Measurements from ENCODE around the gene MICALL1.
"Not testable (repeated sequence)": the region's sequence is repeated elsewhere in the genome, so short reads cannot be mapped to it uniquely, and the experiment has no call there.

The MICALL1 gene

DNA sequence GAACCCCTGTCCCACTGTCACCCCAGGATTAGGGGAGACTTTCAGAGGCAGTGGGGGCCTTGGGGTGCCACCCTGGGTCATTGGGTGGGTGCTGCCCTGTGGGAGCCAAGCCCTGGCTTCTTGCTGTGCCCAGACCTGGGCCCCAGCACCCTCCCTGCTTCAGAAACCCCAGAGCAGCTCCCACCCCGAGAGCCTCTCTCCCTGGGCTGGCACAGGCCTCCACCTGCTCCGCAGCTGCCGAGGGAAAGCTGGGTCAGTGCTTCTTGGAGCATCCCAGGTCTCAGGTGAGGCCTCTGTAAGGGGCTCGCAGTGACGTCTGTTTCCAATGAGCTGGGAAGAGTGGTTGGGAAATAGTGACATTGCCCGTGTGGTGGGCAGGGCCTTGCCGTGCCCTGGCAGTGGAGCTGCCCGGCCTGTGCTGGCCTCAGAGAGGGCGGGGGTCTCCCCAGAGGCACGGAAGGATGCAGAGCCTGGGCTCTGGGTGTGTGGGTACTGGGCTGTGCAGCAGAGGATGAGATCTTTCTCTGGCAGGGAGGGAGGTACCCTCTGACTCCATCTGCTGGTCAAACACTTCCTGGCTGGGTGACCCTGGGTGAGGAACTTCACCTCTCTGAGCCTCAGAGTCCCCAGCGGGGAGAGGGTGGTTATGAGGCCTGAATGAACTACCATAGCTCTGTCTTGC, 24.3 kb downstream of the MICALL1 start:
- intact Hi-C loops (cut with micrococcal nuclease) = no loop called here
- Mint-ChIP-seq H3K4me1 (ENCODE audit: low read depth) (peaks cover 16% of the 10 kb centered on the region), H3K9me3 (no peaks in the 10 kb centered on the region), H3K4me3 (no peak overlapping the region), H3K27me3 (no peaks in the 10 kb centered on the region), H3K27ac (no peak overlapping the region), H3K36me3 (ENCODE audit: low read depth) (peaks cover 68% of the 10 kb centered on the region)

DNA sequence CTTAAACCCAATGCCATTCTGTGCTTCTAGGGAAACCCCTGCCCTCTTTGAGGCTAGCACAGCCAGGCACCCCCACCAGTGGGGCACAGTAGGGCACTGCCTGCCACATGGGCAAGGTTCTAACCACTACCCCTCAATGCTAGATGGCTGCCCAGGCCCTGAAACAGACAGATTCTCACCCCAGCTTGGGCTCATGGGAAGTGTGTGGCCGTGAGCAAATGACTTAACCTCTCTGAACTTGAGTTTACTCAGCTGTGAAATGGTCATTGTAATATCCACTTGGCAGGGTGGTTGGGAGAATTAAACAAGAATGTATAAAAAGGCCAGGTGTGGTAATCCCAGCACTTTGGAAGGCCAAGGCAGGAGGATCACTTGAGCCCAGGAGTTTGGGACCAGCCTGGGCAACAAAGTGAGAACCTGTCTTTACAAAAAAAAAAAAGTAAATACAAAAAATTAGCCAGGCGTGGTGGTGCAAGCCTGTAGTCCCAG, 24.9 kb downstream of the MICALL1 start:
- Mint-ChIP-seq H3K27me3 (no peaks in the 10 kb centered on the region), H3K9me3 (no peaks in the 10 kb centered on the region)

DNA sequence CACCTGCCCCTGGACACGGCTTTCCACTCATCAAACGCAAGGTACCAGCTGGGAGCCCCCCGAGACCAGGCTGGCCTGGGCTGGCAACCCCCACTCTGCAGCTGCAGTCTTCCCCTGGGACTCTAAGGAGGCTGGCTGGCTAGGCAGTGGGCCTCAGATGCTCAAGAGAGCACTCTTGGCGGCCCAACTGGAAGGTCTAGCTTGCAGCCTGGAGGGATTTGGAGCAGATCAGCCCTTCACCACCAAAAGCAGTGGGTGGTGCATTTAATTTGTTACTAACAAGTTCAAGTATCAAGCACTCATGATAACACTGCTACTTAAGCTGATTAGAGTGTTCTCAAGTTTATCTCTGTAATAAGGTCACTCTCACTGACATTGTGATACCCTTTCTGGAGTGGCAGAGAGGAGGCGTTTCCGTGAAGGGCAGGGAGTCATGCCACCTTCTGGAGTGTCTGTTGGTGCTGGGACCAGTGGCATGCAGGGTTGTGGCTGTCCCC, 25.8 kb downstream of the MICALL1 start:
- Mint-ChIP-seq H3K27ac (no peak overlapping the region), H3K36me3 (ENCODE audit: low read depth) (peaks cover 63% of the 10 kb centered on the region), H3K27me3 (no peaks in the 10 kb centered on the region), H3K4me1 (ENCODE audit: low read depth) (peaks cover 16% of the 10 kb centered on the region), H3K4me3 (no peak overlapping the region), H3K9me3 (no peaks in the 10 kb centered on the region)
- intact Hi-C loops (cut with micrococcal nuclease) = no loop called here

More for the DNA sequence above, 24.9 kb downstream of the MICALL1 start:
- Mint-ChIP-seq H3K27ac (no peak overlapping the region), H3K36me3 (ENCODE audit: low read depth) (peaks cover 63% of the 10 kb centered on the region), H3K4me3 (no peak overlapping the region), H3K4me1 (ENCODE audit: low read depth) (peaks cover 16% of the 10 kb centered on the region)
- intact Hi-C loops (cut with micrococcal nuclease) = no loop called here

DNA sequence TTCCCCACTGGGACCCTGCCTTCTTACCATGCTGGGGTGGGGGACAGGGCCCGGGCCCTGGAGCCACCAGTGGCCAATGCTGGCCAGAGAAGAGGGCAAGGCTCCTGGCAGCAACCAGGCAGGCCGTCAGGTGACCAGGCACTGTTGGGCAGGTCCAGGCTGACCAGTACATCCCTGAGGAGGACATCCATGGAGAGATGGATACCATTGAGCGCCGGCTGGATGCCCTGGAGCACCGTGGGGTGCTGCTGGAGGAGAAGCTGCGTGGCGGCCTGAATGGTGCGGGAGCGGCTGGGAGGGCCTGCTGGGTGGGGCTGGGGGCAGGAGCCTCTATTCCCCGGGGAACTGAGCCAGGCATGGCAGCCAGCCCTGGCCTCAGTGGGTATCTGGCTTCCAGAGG, 26.3 kb downstream of the MICALL1 start:
- Mint-ChIP-seq H3K27me3 (no peaks in the 10 kb centered on the region), H3K9me3 (no peaks in the 10 kb centered on the region), H3K27ac (no peak overlapping the region), H3K4me3 (no peak overlapping the region), H3K36me3 (ENCODE audit: low read depth) (peaks cover 63% of the 10 kb centered on the region), H3K4me1 (ENCODE audit: low read depth) (peaks cover 16% of the 10 kb centered on the region)
- intact Hi-C loops (cut with micrococcal nuclease) = no loop called here

DNA sequence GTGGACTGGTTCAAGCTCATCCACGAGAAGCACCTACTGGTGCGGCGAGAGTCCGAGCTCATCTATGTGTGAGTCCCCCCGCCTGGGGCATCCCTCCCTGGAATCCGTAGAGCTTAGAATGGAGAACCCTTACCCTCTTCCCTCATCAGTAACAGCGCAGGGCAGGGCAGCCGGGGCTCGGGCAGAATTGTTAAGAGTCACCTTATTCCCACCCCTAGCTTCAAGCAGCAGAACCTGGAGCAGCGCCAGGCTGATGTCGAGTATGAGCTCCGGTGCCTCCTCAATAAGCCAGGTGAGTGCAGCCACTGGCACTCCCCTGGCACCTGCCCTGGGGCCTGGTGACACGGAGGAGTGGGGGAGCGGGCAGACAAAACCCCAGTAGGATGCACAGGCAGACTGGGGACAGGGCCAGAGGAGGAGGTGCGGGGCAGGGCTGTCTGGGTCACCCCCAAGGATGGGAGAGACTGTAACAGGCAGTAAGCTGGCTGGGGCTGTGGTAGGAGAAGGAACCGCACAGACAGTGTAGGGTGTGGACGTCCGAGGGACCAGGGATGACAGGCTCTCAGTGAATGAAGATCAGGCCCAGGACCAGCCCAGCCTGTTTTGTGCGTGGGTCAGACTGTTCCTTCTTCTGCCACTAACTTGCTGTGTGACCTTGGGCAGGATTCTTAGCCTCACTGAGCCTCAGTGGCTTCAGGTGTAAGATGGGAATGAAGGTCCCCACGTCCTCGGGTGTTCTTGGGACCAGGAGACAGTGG, 26.9 kb downstream of the MICALL1 start:
- no peaks in the 10 kb centered on the region for H3K27me3 Mint-ChIP-seq
- H3K36me3 Mint-ChIP-seq (ENCODE audit: low read depth) = peaks cover 63% of the 10 kb centered on the region
- H3K4me3 Mint-ChIP-seq = no peak overlapping the region
- H3K4me1 Mint-ChIP-seq (ENCODE audit: low read depth) = peaks cover 16% of the 10 kb centered on the region
- H3K9me3 Mint-ChIP-seq = no peaks in the 10 kb centered on the region
- no peak overlapping the region for H3K27ac Mint-ChIP-seq
- intact Hi-C loops (cut with micrococcal nuclease) = no loop called here

DNA sequence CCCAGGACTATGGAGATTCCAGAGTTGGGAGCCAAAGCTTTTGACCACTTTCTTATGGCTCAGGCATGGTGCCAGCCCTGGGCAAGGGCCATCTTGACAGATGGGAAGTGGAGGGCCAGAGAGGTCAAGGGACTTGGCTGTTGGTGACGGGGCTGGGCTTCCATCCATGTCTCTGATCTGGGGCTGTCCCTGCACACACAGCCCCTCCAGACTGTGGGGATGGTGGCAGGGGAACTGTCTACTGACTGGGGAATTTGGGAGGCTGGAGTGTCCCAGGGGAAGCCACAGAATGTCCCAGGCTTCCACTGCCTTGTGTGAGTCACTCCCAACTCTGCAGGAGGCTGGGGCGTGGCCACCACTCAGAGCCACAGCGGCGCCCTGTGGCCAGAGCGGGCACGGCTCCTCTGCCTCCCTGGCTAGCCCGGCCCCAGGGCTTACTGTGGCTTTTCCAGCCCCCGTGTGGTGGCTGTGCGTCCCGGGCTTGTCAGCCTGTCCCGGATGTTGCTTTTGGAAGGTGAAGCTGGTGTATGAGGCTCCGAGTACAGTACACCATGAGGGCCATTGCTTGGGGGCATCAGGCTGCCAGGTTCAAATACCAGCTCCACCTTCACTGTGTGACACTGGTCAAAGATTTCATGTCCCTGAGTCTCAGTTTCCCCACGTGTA, 27.7 kb downstream of the MICALL1 start:
- no peak overlapping the region for H3K27ac Mint-ChIP-seq
- H3K27me3 Mint-ChIP-seq = no peaks in the 10 kb centered on the region
- peaks cover 63% of the 10 kb centered on the region for H3K36me3 Mint-ChIP-seq (ENCODE audit: low read depth)
- peaks cover 16% of the 10 kb centered on the region for H3K4me1 Mint-ChIP-seq (ENCODE audit: low read depth)
- no peak overlapping the region for H3K4me3 Mint-ChIP-seq
- intact Hi-C loops (cut with micrococcal nuclease) = loop anchor here (1.0 kb wide), 2 partner anchors 28 to 117 kb away; partner anchors contain the start of gene MICALL1
- no peaks in the 10 kb centered on the region for H3K9me3 Mint-ChIP-seq

DNA sequence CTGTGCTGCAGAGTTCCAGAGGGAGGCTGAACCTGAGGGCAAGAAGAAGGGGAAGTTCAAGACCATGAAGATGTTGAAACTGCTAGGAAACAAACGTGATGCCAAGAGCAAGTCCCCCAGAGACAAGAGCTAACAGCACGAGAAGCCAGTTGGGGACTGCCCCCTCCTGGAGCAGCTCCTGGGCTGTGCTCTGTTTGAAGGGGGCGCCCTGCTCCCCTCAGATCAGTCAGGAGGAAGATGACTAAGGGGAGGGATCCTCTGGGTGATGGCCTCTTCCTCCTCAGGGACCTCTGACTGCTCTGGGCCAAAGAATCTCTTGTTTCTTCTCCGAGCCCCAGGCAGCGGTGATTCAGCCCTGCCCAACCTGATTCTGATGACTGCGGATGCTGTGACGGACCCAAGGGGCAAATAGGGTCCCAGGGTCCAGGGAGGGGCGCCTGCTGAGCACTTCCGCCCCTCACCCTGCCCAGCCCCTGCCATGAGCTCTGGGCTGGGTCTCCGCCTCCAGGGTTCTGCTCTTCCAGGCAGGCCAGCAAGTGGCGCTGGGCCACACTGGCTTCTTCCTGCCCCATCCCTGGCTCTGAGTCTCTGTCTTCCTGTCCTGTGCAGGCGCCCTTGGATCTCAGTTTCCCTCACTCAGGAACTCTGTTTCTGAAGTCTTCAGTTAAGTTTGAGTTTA, 34.7 kb downstream of the MICALL1 start:
- no peak overlapping the region for H3K4me3 Mint-ChIP-seq
- H3K27me3 Mint-ChIP-seq = no peaks in the 10 kb centered on the region
- intact Hi-C loops (cut with micrococcal nuclease) = no loop called here
- peaks cover 8% of the 10 kb centered on the region for H3K4me1 Mint-ChIP-seq (ENCODE audit: low read depth)
- no peaks in the 10 kb centered on the region for H3K9me3 Mint-ChIP-seq
- H3K27ac Mint-ChIP-seq = no peak overlapping the region
- H3K36me3 Mint-ChIP-seq (ENCODE audit: low read depth) = peaks cover 68% of the 10 kb centered on the region

DNA sequence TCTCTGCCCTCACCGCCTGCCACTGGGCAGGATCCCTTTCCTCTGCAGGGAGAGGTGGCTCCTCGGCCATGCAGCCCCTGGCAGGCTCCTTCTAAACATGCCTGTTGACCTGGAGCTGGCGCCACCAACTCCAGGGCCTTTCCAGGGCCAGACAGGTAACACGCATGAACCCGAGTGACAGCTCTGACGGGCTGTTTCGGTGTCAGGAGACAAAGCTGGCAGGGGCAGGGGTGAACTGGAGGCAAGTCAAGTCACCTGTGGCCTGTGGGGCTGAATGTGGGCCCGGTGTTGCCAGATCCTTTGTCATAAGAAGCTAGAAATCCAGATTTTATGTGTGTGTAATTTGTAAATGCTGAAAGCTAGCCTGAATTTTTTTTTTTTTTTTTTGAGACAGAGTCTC, 36.0 kb downstream of the MICALL1 start:
- no peak overlapping the region for H3K27ac Mint-ChIP-seq
- H3K27me3 Mint-ChIP-seq = no peaks in the 10 kb centered on the region

DNA sequence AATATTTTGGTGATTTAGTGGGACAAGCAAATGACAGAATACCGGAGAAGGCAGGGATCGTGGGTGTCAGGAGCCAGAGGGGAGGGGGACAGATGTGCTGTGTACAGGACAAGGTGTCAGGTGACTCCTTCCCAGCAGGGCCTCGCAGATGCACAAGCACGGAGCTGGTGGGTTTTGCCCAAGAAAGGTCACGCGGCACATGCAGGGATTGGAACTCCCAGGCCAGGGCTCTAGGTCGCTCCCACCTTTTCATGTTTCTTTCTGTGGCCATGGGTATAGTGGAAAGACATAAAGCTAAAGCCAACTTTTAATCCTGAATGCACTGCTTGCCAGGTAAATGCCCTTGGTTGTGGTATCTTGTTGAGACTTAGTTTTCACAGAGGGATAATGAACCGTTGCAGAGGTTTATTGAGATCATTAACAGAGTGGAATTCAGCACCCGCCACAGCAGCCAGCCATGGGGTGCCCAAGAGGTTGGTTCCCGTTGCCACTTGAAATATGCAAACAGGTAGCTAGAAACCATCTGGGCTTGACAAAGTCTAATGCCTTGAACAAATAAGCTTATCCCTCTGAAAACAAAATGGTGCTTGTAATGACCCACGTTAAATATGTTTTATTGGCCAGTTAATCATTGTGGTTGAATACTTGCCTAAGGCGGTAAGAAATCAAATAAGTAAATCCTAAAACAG, 37.2 kb downstream of the MICALL1 start:
- intact Hi-C loops (cut with micrococcal nuclease) = no loop called here
- no peak overlapping the region for H3K27ac Mint-ChIP-seq
- H3K27me3 Mint-ChIP-seq = no peaks in the 10 kb centered on the region
- H3K36me3 Mint-ChIP-seq (ENCODE audit: low read depth) = peaks cover 44% of the 10 kb centered on the region
- H3K4me1 Mint-ChIP-seq (ENCODE audit: low read depth) = peaks cover 8% of the 10 kb centered on the region
- H3K9me3 Mint-ChIP-seq = no peaks in the 10 kb centered on the region
- H3K4me3 Mint-ChIP-seq = no peak overlapping the region

More for the DNA sequence above, 36.0 kb downstream of the MICALL1 start:
- intact Hi-C loops (cut with micrococcal nuclease) = no loop called here
- H3K36me3 Mint-ChIP-seq (ENCODE audit: low read depth) = peaks cover 56% of the 10 kb centered on the region
- no peaks in the 10 kb centered on the region for H3K9me3 Mint-ChIP-seq
- no peak overlapping the region for H3K4me3 Mint-ChIP-seq
- H3K4me1 Mint-ChIP-seq (ENCODE audit: low read depth) = peaks cover 8% of the 10 kb centered on the region

DNA sequence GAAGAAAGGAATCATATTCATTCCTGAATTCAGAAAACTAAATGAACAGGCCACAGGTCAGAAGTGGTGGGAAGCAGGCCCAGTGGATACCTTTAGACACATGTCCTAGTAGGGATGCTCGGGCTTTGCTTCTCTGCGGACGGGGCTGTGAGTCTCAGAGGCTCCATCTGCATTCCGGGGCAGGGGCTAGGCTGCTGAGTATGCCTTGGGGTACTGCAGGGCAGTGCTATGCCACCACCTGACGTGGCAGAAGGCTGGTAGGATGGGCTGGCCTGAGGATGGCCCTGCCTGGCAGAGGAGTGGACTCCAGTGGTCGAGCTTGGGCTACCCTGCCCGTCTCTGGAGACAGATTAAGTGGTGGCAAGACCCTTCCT, 37.7 kb downstream of the MICALL1 start:
- Mint-ChIP-seq H3K27me3 (no peaks in the 10 kb centered on the region), H3K4me3 (no peak overlapping the region), H3K9me3 (no peaks in the 10 kb centered on the region), H3K36me3 (ENCODE audit: low read depth) (peaks cover 39% of the 10 kb centered on the region), H3K4me1 (ENCODE audit: low read depth) (peaks cover 8% of the 10 kb centered on the region), H3K27ac (no peak overlapping the region)
- intact Hi-C loops (cut with micrococcal nuclease) = no loop called here

DNA sequence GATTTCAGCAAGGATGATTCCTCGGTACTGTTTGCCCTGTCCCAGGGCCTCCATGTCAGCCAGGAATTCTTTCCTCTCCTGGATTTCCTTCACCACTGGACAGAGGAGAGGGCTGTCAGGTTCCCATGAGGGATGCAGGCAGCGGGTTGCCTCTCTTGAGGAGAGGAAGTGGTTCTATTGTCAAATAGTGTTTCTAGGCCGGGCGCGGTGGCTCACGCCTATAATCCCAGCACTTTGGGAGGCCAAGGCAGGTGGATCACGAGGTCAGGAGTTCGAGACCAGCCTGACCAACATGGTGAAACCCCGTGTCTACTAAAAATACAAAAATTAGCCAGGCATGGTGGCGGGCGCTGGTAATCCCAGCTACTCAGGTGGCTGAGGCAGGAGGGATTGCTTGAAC, 38.3 kb downstream of the MICALL1 start:
- intact Hi-C loops (cut with micrococcal nuclease); H3K9me3 Mint-ChIP-seq; H3K27ac Mint-ChIP-seq; H3K4me1 Mint-ChIP-seq (ENCODE audit: low read depth); H3K4me3 Mint-ChIP-seq; H3K27me3 Mint-ChIP-seq: not testable (repeated sequence)
- H3K36me3 Mint-ChIP-seq (ENCODE audit: low read depth) = peaks cover 37% of the 10 kb centered on the region

DNA sequence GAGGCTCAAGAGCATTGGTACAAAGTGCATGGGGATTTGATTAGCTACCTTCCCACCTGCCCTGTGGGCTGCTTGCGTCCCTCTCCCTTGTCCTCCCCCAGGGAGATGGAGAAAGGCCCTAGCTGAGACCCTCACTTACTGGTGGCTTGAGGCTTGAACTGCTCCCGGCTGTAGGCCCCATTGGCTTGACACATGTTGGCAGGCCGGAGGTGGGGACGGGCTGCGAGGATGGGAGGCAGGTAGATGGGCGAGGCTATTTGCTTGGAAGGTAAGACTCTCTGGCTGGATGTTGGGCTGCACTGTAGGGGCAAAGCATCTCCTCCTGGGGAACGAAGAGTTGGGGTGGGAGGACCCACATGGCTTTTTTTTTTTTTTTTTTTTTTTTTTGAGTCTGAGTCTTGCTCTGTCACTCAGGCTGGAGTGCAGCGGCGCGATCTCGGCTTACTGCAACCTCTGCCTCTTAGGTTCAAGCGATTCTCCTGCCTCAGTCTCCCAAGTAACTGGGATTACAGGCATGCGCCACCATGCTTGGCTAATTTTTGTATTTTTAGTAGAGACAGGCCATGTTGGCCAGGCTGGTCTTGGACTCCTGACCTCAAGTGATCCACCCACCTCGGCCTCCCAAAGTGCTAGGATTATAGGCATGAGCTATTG, 41.2 kb downstream of the MICALL1 start:
- H3K4me1 Mint-ChIP-seq (ENCODE audit: low read depth); intact Hi-C loops (cut with micrococcal nuclease); H3K9me3 Mint-ChIP-seq; H3K27ac Mint-ChIP-seq; H3K4me3 Mint-ChIP-seq: not testable (repeated sequence)
- Mint-ChIP-seq H3K27me3 (peaks cover 13% of the 10 kb centered on the region), H3K36me3 (ENCODE audit: low read depth) (peaks cover 12% of the 10 kb centered on the region)

DNA sequence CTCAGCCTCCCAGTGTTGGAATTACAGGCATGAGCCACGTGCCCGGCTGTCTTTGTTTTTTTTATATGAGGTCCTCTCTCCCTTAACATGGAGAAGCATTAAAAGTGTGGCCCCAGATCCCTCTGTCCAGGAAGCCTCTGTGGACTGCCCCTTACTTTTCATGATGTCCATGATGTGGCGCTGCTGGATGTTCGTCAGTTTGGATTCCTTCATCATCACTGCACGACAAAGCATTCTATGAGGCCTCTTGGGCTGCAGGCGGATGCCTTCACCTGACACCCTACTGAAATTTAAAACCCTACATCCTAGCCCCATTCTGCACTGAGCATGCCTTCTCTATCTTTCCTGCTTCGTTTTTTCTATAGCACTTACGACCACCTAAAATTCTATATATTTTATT, 45.2 kb downstream of the MICALL1 start:
- no peaks in the 10 kb centered on the region for H3K9me3 Mint-ChIP-seq
- H3K27ac Mint-ChIP-seq = no peak overlapping the region
- H3K4me3 Mint-ChIP-seq = no peak overlapping the region
- peaks cover 23% of the 10 kb centered on the region for H3K27me3 Mint-ChIP-seq
- intact Hi-C loops (cut with micrococcal nuclease) = no loop called here
- H3K4me1 Mint-ChIP-seq (ENCODE audit: low read depth) = peaks cover 25% of the 10 kb centered on the region
- peaks cover 7% of the 10 kb centered on the region for H3K36me3 Mint-ChIP-seq (ENCODE audit: low read depth)

Measured in dendritic cell treated with granulocyte-macrophage colony-stimulating factor and Interleukin-4, amounts not matched to agents 40 ng/mL and 50 ng/mL, for 4 days (primary cell).